ENCODE data around the gene TAAR2.
"Not testable (repeated sequence)": the region's sequence is repeated elsewhere in the genome, so short reads cannot be mapped to it uniquely, and the experiment has no call there.

The TAAR2 gene

DNA sequence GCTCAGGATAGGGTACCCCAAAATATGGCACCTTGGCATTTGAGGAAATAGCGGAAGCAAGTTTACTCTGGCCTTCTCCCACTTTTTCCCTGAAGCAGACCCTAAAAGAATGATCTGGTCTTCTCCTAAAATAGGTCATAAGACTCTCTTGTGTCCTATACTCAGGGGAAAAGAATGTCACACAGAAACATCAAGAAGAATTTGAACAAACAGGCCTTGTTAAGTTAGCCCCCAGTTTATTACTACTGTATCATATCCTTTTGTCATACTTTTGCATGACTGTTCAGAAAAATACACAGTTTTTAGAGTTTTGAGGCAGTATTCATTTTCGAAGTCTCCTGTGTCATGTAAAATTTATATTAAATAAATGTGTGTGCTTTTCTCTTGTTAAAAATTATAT lies 12.5 kb downstream of the TAAR2 start:
- DNase-seq: no peak

DNA sequence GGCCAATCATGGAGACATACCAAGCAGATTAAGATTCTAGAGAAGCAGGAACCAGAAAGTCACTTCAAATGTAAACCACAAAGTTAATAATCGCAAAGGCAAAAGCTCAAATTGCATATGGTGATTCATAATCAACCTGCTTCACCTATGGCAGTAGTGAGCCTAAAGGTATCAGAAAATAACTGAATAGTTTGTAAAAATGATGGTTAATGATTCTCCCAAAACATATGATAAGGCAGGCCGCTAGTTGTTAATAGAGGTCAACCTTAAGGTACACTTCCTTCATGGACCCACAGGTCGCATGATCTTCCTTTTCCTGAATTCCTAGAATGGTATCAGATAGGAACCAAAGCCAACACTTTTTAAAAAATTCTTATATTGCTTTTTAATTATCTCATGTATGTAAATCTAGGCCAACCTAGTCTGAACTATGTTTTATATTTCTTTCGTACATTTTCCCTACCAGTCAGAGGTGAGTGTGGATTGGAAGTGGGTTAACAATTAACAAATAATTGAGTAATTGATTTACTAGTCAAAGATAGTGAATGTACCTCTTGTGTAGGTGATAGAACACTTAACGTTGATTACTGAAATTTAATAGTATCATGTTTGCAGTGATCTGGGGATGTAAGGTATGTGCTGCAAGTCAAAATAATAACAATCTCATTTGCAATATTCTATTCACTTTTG lies 16.4 kb downstream of the TAAR2 start:
- DNase-seq: no peak

DNA sequence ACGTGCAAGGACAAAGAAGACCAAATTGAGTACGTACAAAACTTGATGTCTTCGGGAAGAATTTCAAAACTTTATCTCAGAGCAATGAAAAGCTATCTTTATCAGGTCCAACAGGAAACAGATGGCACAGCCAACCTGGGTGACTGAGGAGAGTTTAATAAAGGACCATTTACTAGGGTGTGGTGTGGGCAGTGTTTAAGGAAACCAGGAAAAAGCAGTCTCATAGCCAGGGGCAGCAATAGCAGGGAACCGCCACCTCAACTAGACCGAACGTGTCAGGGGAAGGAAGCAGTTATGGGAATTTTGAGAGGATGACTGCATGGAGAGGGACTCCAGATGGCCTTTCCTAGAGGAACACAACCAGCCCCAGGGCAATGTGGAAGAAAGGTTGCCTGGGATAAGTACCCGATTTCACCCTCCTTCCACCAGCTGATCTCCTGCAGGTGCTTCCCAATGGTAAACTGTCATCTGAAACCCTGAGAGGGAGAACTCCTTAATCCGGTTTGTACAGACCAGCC lies 19.4 kb downstream of the TAAR2 start:
- DNase-seq: no peak

DNA sequence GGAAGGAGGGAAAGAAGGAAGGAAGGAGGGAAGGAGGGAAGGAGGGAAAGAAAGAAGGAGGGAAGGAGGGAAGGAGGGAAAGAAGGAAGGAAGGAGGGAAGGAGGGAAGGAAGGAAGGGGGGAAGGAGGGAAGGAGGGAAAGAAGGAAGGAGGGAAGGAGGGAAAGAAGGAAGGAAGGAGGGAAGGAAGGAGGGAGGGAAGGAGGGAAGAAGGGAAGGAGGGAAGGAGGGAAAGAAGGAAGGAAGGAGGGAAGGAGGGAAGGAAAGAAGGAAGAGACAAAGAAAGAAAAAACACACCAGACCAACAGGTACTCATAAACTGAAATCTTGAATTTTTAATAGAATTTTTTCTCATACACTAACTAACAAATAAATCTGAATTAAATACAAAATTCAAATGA lies 23.2 kb downstream of the TAAR2 start:
- DNase-seq: not testable (repeated sequence)

DNA sequence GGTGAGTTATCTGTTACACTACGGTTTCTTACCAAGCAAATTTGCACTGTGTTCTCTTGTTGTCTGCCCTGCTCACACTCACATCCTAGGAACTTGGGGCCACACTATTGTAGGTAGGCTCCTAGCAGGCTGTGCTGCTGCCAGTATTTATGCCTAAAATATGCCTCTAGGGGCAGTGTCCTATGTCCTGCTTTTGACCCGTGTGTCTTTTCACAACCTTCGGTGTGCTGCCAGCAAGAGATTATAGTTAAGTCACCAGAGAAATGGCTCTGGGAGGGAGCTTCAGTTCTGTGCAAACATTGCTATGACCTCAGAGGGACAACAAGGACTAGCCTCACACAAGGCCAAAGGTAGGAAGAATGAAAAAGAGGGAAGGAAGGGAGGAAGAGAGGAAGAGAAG lies 25.6 kb downstream of the TAAR2 start:
- no peak for DNase-seq

DNA sequence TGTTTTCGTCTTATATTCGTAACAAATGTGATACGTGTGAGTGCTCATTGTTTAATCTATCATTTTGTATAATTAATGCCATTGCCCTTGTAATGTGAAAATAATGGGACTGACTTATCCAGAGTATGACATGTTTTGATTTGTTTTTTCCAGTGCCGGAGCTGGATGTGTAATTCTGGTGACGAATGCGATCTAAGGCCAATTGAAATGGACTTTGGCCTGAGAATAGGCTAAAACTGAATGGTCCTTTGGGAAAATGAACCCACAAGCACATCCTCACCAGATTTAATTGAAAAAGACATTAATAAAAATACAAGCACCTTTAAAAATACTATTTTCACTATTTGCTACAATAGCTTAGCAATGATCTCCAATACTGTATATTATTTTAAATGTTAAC lies 27.9 kb downstream of the TAAR2 start:
- DNase-seq: no peak

DNA sequence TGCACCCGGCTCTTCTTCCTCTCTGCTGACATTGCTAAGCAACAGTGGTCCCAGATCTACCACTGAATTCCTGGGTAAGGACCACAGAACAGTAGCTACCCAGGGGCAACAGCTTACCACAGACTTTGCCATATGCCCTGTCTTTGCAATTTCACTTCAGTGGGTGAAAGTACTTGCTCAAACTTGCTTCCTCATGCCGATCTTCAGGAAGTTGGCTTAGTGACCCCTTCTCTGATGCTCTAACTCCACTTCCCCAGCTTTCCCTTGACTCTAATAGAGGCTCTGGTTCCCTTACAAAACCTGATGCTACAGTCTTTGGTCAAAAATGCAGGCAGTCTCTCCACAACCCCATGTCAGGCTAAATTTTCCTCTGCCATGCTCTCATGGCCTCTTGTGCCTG lies 31.2 kb downstream of the TAAR2 start:
- DNase-seq: no peak

DNA sequence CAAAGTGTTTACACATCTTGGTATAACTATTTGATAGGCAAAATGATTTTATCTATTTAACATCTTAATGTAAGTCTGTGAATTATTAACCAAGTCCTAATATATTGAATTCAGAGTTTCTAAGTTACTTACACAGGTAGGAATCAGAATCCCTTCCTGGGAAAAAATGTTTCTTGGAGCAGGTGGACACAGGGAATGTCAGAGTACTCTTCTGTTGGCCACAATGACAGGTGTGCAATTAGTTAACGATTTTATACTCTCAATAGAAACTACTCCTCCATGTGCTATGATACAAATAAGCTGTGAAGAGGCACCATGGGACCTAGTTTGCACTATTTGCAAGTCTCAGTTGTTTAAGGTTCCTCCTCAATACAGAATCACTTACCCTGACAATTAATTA lies 33.7 kb downstream of the TAAR2 start:
- DNase-seq: peak; percentile 7

DNA sequence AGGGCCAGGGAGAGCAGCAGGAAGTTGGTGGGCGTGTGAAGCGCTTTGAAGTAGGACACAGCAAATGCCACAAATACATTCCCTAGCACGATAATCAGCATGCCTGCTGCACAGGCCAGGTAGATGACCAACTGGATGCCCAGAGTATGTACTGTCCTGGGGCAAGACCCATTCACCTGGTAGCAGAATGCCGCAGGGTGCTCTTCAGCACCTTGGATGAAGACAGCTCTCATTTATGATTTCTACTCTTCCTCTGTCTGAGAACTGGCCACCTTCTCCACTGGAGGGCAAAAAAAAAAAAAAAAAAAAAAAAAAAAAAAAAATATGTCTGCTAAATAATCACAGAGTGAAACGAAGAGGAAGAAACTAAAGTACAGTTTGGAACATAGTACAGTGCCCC lies 34.6 kb downstream of the TAAR2 start, which contains the start of gene TAAR5:
TAAR5 (minus strand) TSS at position 288 of the 400 bp plus-strand sequence; CDS start at position 233, 55 bp downstream.
- no peak for DNase-seq

DNA sequence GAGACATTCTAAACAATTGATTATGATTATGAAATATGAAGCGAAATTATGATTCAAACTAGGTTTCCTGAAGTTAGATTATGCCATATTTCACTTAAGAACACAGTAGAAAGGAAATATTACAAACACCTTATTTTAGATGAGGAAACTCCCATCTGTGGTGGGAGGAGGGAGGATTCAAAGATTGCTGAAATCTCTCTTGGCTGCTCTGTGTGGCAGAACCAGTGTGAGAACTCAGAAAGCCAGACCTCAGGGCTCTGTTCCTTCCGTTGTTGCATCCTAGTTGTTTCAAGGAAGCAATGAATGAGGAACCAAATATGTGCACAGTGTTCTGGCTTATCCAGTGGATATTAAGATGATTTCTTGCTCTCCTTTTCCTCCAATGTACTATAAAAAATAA lies 36.7 kb downstream of the TAAR2 start:
- DNase-seq: no peak

DNA sequence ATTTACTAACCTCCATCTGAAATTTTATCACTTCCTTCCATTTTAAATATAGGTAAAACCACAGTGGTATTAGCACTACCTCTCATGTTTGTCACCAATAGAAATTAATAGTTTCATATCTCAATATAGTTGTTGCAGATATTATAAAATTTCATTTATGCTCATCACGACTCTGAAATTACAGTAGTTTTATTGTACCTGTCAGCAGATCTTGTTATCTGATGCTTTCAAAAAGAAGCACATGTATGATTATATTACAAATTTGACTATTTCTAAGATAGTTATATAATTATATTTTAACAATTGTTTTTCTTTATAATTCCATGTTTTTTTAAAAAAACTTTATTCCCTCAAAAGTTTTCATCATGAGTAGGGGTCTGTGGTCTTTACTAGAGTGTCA lies 39.4 kb downstream of the TAAR2 start:
- no peak for DNase-seq

DNA sequence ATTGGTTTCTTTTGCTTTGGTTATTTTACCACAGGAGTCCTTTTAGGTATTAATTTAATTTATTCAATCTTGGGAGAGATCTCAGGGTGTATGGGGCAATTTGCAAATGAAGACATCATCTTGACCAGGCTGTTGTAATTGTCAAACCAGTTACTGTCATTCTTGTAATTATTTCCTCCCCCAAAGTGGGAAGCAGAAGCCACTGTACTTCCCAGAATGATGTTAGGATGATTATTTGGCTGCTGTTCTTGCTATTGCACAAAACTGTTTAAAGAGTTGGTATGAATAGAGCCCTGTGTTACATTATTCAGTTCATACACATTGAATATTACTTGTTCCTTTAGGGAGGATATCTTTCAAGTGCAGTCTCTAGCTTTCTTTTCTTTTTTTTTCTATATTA lies 52.3 kb downstream of the TAAR2 start:
- no peak for DNase-seq

DNA sequence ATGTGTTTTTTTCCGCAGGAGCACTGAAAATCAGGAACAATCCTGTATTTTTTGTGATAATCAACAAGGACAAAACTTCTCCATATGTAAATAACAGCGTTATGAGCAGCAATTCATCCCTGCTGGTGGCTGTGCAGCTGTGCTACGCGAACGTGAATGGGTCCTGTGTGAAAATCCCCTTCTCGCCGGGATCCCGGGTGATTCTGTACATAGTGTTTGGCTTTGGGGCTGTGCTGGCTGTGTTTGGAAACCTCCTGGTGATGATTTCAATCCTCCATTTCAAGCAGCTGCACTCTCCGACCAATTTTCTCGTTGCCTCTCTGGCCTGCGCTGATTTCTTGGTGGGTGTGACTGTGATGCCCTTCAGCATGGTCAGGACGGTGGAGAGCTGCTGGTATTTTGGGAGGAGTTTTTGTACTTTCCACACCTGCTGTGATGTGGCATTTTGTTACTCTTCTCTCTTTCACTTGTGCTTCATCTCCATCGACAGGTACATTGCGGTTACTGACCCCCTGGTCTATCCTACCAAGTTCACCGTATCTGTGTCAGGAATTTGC lies 53.8 kb downstream of the TAAR2 start, which contains the start of gene TAAR6:
TAAR6 (plus strand) TSS at position 102 of the 557 bp plus-strand sequence; CDS start at position 102, 0 bp downstream.
- no peak for DNase-seq

DNA sequence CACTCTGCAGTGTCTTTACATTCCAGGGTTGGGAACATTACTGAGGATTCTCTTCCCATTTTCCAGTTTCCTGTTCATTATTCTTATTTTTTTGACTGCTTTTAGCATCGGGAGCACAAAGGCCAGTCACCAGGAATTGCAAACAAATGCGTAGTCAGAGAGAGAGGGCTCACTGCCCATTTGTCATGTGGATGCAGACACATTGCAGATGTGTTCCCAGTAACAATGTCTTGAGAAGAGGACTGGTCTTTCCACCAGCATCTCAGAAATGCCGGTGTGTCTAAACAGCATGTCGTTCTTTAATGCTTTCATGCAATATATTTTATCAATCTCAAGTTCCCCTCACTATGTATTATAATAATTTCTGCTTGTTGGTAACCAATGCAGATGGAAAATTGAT lies 54.9 kb downstream of the TAAR2 start:
- no peak for DNase-seq

DNA sequence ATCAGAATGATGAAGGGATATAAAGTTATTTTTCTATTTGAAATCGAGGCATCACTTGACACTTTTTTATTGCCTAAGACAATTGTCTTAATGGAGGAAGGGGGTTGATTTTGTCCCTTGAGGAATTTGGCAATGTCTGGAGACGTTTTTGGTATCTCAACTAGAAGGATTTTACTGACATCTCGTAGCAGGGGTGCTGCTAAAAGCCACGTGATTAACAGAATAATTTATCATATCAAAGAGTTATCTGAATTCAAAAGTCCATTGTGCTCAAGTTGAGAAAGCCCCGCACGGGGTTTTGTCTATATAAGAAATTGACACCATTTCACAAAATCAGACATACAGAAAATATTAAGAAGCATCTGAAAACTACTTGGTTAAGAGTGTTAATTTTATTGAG lies 55.5 kb downstream of the TAAR2 start:
- DNase-seq: no peak

DNA sequence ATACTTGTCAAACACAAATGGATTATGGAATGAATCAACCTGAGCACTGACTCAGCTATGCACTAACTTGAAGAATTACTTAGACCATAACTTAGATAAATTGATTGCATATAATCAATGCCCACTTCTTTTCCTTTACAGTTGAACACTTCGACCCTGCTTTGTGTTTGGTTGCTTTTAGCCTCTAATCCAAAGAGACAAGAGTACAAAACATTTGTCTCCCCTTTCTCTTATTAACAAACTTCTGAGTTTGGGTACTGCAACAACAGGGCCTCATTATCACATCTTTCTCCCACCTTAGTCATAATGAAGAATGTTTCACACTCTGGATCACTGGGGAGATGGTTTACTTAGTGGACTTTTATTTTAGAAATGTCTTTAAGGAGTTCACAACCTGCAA lies 56.5 kb downstream of the TAAR2 start:
- DNase-seq: no peak

All from NCI-H1417 treated with DMSO at 0.1 percent for 48 hours (cell line).